GM06990 (cell line): ENCODE measurements around the gene NCAPD3.

Source experiments
- DNase-seq: peaks from one replicate; pipeline ENCODE4 v3.0.0-alpha.2; 2011; ENCODE audit not compliant: insufficient read length; ENCODE audit errors: extremely low read depth
- H3K27me3 ChIP-seq: replicated peaks from 2 replicates; pipeline ENCODE4 v1.6.0; 2011; ENCODE audit warnings: low read length; ENCODE audit not compliant: control insufficient read depth, insufficient read depth
- H3K36me3 ChIP-seq: 2 replicates; pipeline ENCODE4 v1.5.1; 2011; ENCODE audit warnings: low read length; ENCODE audit not compliant: control insufficient read depth, insufficient read depth
- H3K4me3 ChIP-seq: replicated peaks from 2 replicates; pipeline ENCODE4 v1.5.1; 2011; ENCODE audit warnings: low read depth, mild to moderate bottlenecking, control low read depth, low read length
- CTCF ChIP-seq: IDR thresholded peaks from 2 replicates; pipeline ENCODE4 v1.5.1; 2011; ENCODE audit warnings: low read length, control low read depth, mild to moderate bottlenecking, inconsistent platforms; ENCODE audit not compliant: insufficient read depth, poor library complexity, severe bottlenecking

NCAPD3 gene

GRCh38 chr11:134270250-134270714 lies 46.5 kb upstream of the NCAPD3 start:
- Histone ChIP-seq H3K36me3 (no peaks in the 10 kb centered on the region), H3K27me3 (no peaks in the 10 kb centered on the region), H3K4me3 (no peak overlapping the region)
- DNase-seq = no peak
- TF ChIP-seq CTCF = peak; percentile 20

- Histone ChIP-seq H3K27me3 (no peaks in the 10 kb centered on the region), H3K36me3 (no peaks in the 10 kb centered on the region; the same call in none of the 2 replicates), H3K4me3 (no peak overlapping the region)
- TF ChIP-seq CTCF = no peak
- DNase-seq = no peak
Measured at GRCh38 chr11:134267966-134268365, 44.2 kb upstream of the NCAPD3 start.

- no peak for TF ChIP-seq CTCF
- no peak for DNase-seq
- Histone ChIP-seq H3K36me3 (peaks cover 2% of the 10 kb centered on the region), H3K27me3 (no peaks in the 10 kb centered on the region), H3K4me3 (no peak overlapping the region)
Measured at GRCh38 chr11:134267461-134267860, 43.7 kb upstream of the NCAPD3 start.

GRCh38 chr11:134266841-134267251 lies 43.1 kb upstream of the NCAPD3 start:
- H3K36me3 ChIP-seq = peaks cover 3% of the 10 kb centered on the region
- no peak for DNase-seq
- H3K27me3 ChIP-seq = no peaks in the 10 kb centered on the region
- no peak overlapping the region for H3K4me3 ChIP-seq
- TF ChIP-seq CTCF = no peak

- TF ChIP-seq CTCF = no peak
- Histone ChIP-seq H3K27me3 (no peaks in the 10 kb centered on the region), H3K36me3 (peaks cover 4% of the 10 kb centered on the region), H3K4me3 (no peak overlapping the region)
- DNase-seq = no peak
Measured at GRCh38 chr11:134266440-134266839, 42.7 kb upstream of the NCAPD3 start.
